ENCODE data around the gene VAV3. TPM values are rescaled to one million over a fixed set of nuclear protein-coding genes. Genes with fewer than 3 reads are reported as not detected.

Gene VAV3
- total and polyA plus RNA-seq, 4 donors = 1.7 to 14.4 (median 7.6) TPM

GRCh38 chr1:107992347-107992746 lies 27.4 kb upstream of the VAV3 start:
- Histone ChIP-seq H3K4me3 (no peak overlapping the region), H3K27me3 (ENCODE audit: control insufficient read depth in 3 of 3, insufficient read depth in 3 of 3, low read length in 2 of 3) (peaks cover 0 to 2% (median 0%) of the 10 kb centered on the region in 3 donors), H3K36me3 (ENCODE audit: control insufficient read depth in 4 of 4, insufficient read depth in 4 of 4, low read length in 4 of 4) (no peaks in the 10 kb centered on the region), H3K27ac (ENCODE audit: low read depth in 1 of 2, low read length in 1 of 2) (no peak overlapping the region), H3K9me3 (ENCODE audit: control insufficient read depth in 4 of 4, insufficient read depth in 3 of 4, low read length in 3 of 4) (no peaks in the 10 kb centered on the region), H3K4me1 (ENCODE audit: control insufficient read depth in 5 of 5, insufficient read depth in 5 of 5, low read length in 5 of 5) (no peaks in the 10 kb centered on the region), H3K9ac (ENCODE audit: insufficient read depth in 1 of 2, low read length in 2 of 2) (no peak overlapping the region)
- ATAC-seq (ENCODE audit: insufficient read depth, low FRiP score) (no peak), DNase-seq (no peak)
- no peak for TF ChIP-seq CTCF (IDR thresholded peaks at IDR 0.05; ENCODE audit: control extremely low read depth, extremely low read depth)
- WGBS, 2 donors = 85 to 93% methylated on average over 3 of the region's 3 CpGs

GRCh38 chr1:107991371-107992066 lies 26.5 kb upstream of the VAV3 start:
- TF ChIP-seq CTCF (IDR thresholded peaks at IDR 0.05; ENCODE audit: control extremely low read depth, extremely low read depth) = no peak
- ATAC-seq (ENCODE audit: insufficient read depth, low FRiP score) (peak; percentile 53), DNase-seq (no peak)
- Histone ChIP-seq H3K4me1 (ENCODE audit: control insufficient read depth in 5 of 5, insufficient read depth in 5 of 5, low read length in 5 of 5) (no peaks in the 10 kb centered on the region), H3K4me3 (no peak overlapping the region), H3K27ac (ENCODE audit: low read depth in 1 of 2, low read length in 1 of 2) (no peak overlapping the region), H3K9ac (ENCODE audit: insufficient read depth in 1 of 2, low read length in 2 of 2) (no peak overlapping the region), H3K36me3 (ENCODE audit: control insufficient read depth in 4 of 4, insufficient read depth in 4 of 4, low read length in 4 of 4) (no peaks in the 10 kb centered on the region), H3K9me3 (ENCODE audit: control insufficient read depth in 4 of 4, insufficient read depth in 3 of 4, low read length in 3 of 4) (no peaks in the 10 kb centered on the region), H3K27me3 (ENCODE audit: control insufficient read depth in 3 of 3, insufficient read depth in 3 of 3, low read length in 2 of 3) (peaks cover 0 to 2% (median 0%) of the 10 kb centered on the region in 3 donors)
- 83 to 91% methylated on average over 8 of the region's 8 CpGs for WGBS, 2 donors

GRCh38 chr1:107990606-107991005 lies 25.6 kb upstream of the VAV3 start:
- Histone ChIP-seq H3K9me3 (ENCODE audit: control insufficient read depth in 4 of 4, insufficient read depth in 3 of 4, low read length in 3 of 4) (no peaks in the 10 kb centered on the region), H3K4me1 (ENCODE audit: control insufficient read depth in 5 of 5, insufficient read depth in 5 of 5, low read length in 5 of 5) (no peaks in the 10 kb centered on the region), H3K4me3 (no peak overlapping the region), H3K9ac (ENCODE audit: insufficient read depth in 1 of 2, low read length in 2 of 2) (no peak overlapping the region), H3K27me3 (ENCODE audit: control insufficient read depth in 3 of 3, insufficient read depth in 3 of 3, low read length in 2 of 3) (peaks cover 0 to 2% (median 0%) of the 10 kb centered on the region in 3 donors), H3K36me3 (ENCODE audit: control insufficient read depth in 4 of 4, insufficient read depth in 4 of 4, low read length in 4 of 4) (no peaks in the 10 kb centered on the region), H3K27ac (ENCODE audit: low read depth in 1 of 2, low read length in 1 of 2) (no peak overlapping the region)
- ATAC-seq (ENCODE audit: insufficient read depth, low FRiP score) = no peak
- no peak for TF ChIP-seq CTCF (IDR thresholded peaks at IDR 0.05; ENCODE audit: control extremely low read depth, extremely low read depth)
- 98 to 99% methylated on average over 5 of the region's 5 CpGs for WGBS, 2 donors
- DNase-seq = no peak

GRCh38 chr1:107981277-107981676 lies 16.3 kb upstream of the VAV3 start:
- Histone ChIP-seq H3K4me1 (ENCODE audit: control insufficient read depth in 5 of 5, insufficient read depth in 5 of 5, low read length in 5 of 5) (no peaks in the 10 kb centered on the region), H3K27ac (ENCODE audit: low read depth in 1 of 2, low read length in 1 of 2) (no peak overlapping the region), H3K27me3 (ENCODE audit: control insufficient read depth in 3 of 3, insufficient read depth in 3 of 3, low read length in 2 of 3) (no peaks in the 10 kb centered on the region), H3K9me3 (ENCODE audit: control insufficient read depth in 4 of 4, insufficient read depth in 3 of 4, low read length in 3 of 4) (no peaks in the 10 kb centered on the region), H3K36me3 (ENCODE audit: control insufficient read depth in 4 of 4, insufficient read depth in 4 of 4, low read length in 4 of 4) (no peaks in the 10 kb centered on the region), H3K9ac (ENCODE audit: insufficient read depth in 1 of 2, low read length in 2 of 2) (no peak overlapping the region), H3K4me3 (no peak overlapping the region)
- no peak for TF ChIP-seq CTCF (IDR thresholded peaks at IDR 0.05; ENCODE audit: control extremely low read depth, extremely low read depth)
- 82 to 89% methylated on average over 7 of the region's 7 CpGs for WGBS, 2 donors
- ATAC-seq (ENCODE audit: insufficient read depth, low FRiP score) (no peak), DNase-seq (no peak)
